PFSK-1 (cell line): ENCODE measurements around the gene EGLN3.

Experiments
- FOXP2 ChIP-seq: optimal IDR thresholded peaks from 2 replicates; pipeline ENCODE3; 2011; ENCODE audit warnings: borderline replicate concordance, control low read depth, inconsistent platforms; ENCODE audit not compliant: insufficient read depth; ENCODE audit errors: extremely low read length, extremely low read depth
- POLR2AphosphoS5 ChIP-seq: IDR thresholded peaks from 2 replicates; pipeline ENCODE4 v1.6.1; 2012; ENCODE audit warnings: low read depth, mild to moderate bottlenecking, control low read depth, low read length, moderate library complexity
- REST ChIP-seq, 2 experiments: IDR thresholded peaks; 2 replicates each; pipeline versions ENCODE4 v1.6.1 to v1.8.0; 2011 to 2012; ENCODE audit warnings: low read depth in 2 of 2, low read length in 2 of 2, control low read depth in 1 of 2, inconsistent platforms in 1 of 2, mild to moderate bottlenecking in 1 of 2, moderate library complexity in 1 of 2; ENCODE audit not compliant: insufficient read depth in 1 of 2
- SIN3A ChIP-seq: IDR thresholded peaks from 2 replicates; pipeline ENCODE4 v1.6.1; 2012; ENCODE audit warnings: mild to moderate bottlenecking, low read length, moderate library complexity, borderline replicate concordance; ENCODE audit not compliant: insufficient read depth
- TAF1 ChIP-seq: IDR thresholded peaks from 2 replicates; pipeline ENCODE4 v1.6.1; 2012; ENCODE audit warnings: low read length, control low read depth, borderline replicate concordance; ENCODE audit not compliant: insufficient read depth

EGLN3 gene

GRCh38 chr14:33962016-33962415, 11.1 kb upstream of the EGLN3 start:
- no peak for TF ChIP-seq TAF1
- TF ChIP-seq REST (IDR thresholded peaks at IDR 0.05; ENCODE audit: insufficient read depth in 1 of 2, low read depth in 2 of 2, low read length in 2 of 2), result no peak
- no peak for TF ChIP-seq FOXP2
- TF ChIP-seq SIN3A, result no peak
- no peak for TF ChIP-seq POLR2AphosphoS5

GRCh38 chr14:33959692-33960151, 8.8 kb upstream of the EGLN3 start:
- no peak for TF ChIP-seq REST (IDR thresholded peaks at IDR 0.05; ENCODE audit: insufficient read depth in 1 of 2, low read depth in 2 of 2, low read length in 2 of 2)
- TF ChIP-seq SIN3A, result no peak
- no peak for TF ChIP-seq TAF1
- no peak for TF ChIP-seq POLR2AphosphoS5
- no peak for TF ChIP-seq FOXP2

GRCh38 chr14:33958605-33959226, 7.8 kb upstream of the EGLN3 start:
- TF ChIP-seq FOXP2, result no peak
- TF ChIP-seq POLR2AphosphoS5, result no peak
- no peak for TF ChIP-seq TAF1
- no peak for TF ChIP-seq SIN3A
- TF ChIP-seq REST (IDR thresholded peaks at IDR 0.05; ENCODE audit: insufficient read depth in 1 of 2, low read depth in 2 of 2, low read length in 2 of 2), result no peak

GRCh38 chr14:33957993-33958392, 7.1 kb upstream of the EGLN3 start:
- no peak for TF ChIP-seq POLR2AphosphoS5
- TF ChIP-seq REST (IDR thresholded peaks at IDR 0.05; ENCODE audit: insufficient read depth in 1 of 2, low read depth in 2 of 2, low read length in 2 of 2), result no peak
- no peak for TF ChIP-seq TAF1
- no peak for TF ChIP-seq SIN3A

- TF ChIP-seq FOXP2 (no peak), POLR2AphosphoS5 (no peak), SIN3A (no peak), REST (IDR thresholded peaks at IDR 0.05; ENCODE audit: insufficient read depth in 1 of 2, low read depth in 2 of 2, low read length in 2 of 2) (no peak), TAF1 (no peak)
These were observed 6.4 kb upstream of the EGLN3 start for GRCh38 chr14:33957299-33957698.
